ENCODE results near the gene CASS4. TPM values are rescaled to one million over a fixed set of nuclear protein-coding genes. Genes with fewer than 3 reads are reported as not detected.
"Not testable (repeated sequence)": the region's sequence is repeated elsewhere in the genome, so short reads cannot be mapped to it uniquely, and the experiment has no call there.

Gene CASS4
- total RNA-seq, 1 donor from 2014 or later, result 0.74 TPM

- intact Hi-C loops (cut with DNase I), result loop anchor here (10.0 kb wide), 1 partner anchor 70 kb away; the partner anchor contains the start of gene RTF2
- no peak for TF ChIP-seq POLR2AphosphoS5 (IDR thresholded peaks at IDR 0.05; ENCODE audit: insufficient read depth in 1 of 2, low read depth in 1 of 2)
- no peak for TF ChIP-seq CTCF (IDR thresholded peaks at IDR 0.05)
- H3K4me1 ChIP-seq, result peaks cover 24% of the 10 kb centered on the region
- H3K27me3 ChIP-seq, result no peaks in the 10 kb centered on the region
- H3K9me3 ChIP-seq, result no peaks in the 10 kb centered on the region
- peaks cover 0 to 45% of the 10 kb centered on the region in 2 donors for H3K36me3 ChIP-seq
- no peak overlapping the region for H3K27ac ChIP-seq
- DNase-seq (ENCODE audit: extremely low spot score in 2 of 2), result no peak
- no peak overlapping the region for H3K4me3 ChIP-seq
Observed at GRCh38 chr20:56395166-56395565, 16.9 kb upstream of the CASS4 start.

GRCh38 chr20:56400001-56400640 is 11.9 kb upstream of the CASS4 start:
- peaks cover 0 to 87% of the 10 kb centered on the region in 2 donors for H3K36me3 ChIP-seq
- intact Hi-C loops (cut with DNase I), result no loop called here

GRCh38 chr20:56403465-56403864 is 8.6 kb upstream of the CASS4 start:
- DNase-seq (ENCODE audit: extremely low spot score in 2 of 2), result no peak
- H3K27me3 ChIP-seq, result no peaks in the 10 kb centered on the region
- TF ChIP-seq POLR2A (IDR thresholded peaks at IDR 0.05), result no peak
- no peak for TF ChIP-seq POLR2AphosphoS5 (IDR thresholded peaks at IDR 0.05; ENCODE audit: insufficient read depth in 1 of 2, low read depth in 1 of 2)
- no peak for TF ChIP-seq CTCF (IDR thresholded peaks at IDR 0.05)
- no peak overlapping the region for H3K27ac ChIP-seq
- peaks cover 4% of the 10 kb centered on the region for H3K4me1 ChIP-seq
- H3K9me3 ChIP-seq, result no peaks in the 10 kb centered on the region
- H3K4me3 ChIP-seq, result no peak overlapping the region
- peaks cover 0 to 90% of the 10 kb centered on the region in 2 donors for H3K36me3 ChIP-seq
- intact Hi-C loops (cut with DNase I), result no loop called here

More at GRCh38 chr20:56400001-56400640, 11.9 kb upstream of the CASS4 start:
- Histone ChIP-seq H3K27me3 (no peaks in the 10 kb centered on the region), H3K27ac (no peak overlapping the region), H3K4me1 (peaks cover 4% of the 10 kb centered on the region), H3K4me3 (no peak overlapping the region), H3K9me3 (no peaks in the 10 kb centered on the region)
- TF ChIP-seq CTCF (IDR thresholded peaks at IDR 0.05) (peak in 2 of 3 experiments; percentile 55 to 56), POLR2AphosphoS5 (IDR thresholded peaks at IDR 0.05; ENCODE audit: insufficient read depth in 1 of 2, low read depth in 1 of 2) (no peak)
- no peak for DNase-seq (ENCODE audit: extremely low spot score in 2 of 2)

GRCh38 chr20:56405356-56405755 is 6.7 kb upstream of the CASS4 start:
- H3K27me3 ChIP-seq; H3K9me3 ChIP-seq; H3K4me1 ChIP-seq; H3K4me3 ChIP-seq; H3K27ac ChIP-seq; intact Hi-C loops (cut with DNase I); DNase-seq (ENCODE audit: extremely low spot score in 2 of 2): not testable (repeated sequence)
- H3K36me3 ChIP-seq, result peaks cover 0 to 75% of the 10 kb centered on the region in 2 donors

GRCh38 chr20:56406910-56407309 is 5.2 kb upstream of the CASS4 start:
- no peak for DNase-seq (ENCODE audit: extremely low spot score in 2 of 2)
- Histone ChIP-seq H3K27me3 (no peaks in the 10 kb centered on the region), H3K4me3 (no peak overlapping the region), H3K36me3 (peaks cover 0 to 66% of the 10 kb centered on the region in 2 donors), H3K9me3 (no peaks in the 10 kb centered on the region), H3K27ac (no peak overlapping the region), H3K4me1 (no peaks in the 10 kb centered on the region)
- TF ChIP-seq POLR2AphosphoS5 (IDR thresholded peaks at IDR 0.05; ENCODE audit: insufficient read depth in 1 of 2, low read depth in 1 of 2) (no peak), POLR2A (IDR thresholded peaks at IDR 0.05) (no peak), CTCF (IDR thresholded peaks at IDR 0.05) (no peak)
- intact Hi-C loops (cut with DNase I), result no loop called here
